Astrocyte (in vitro differentiated cells and primary cell): ENCODE data around the gene HBP1. TPM values are rescaled to one million over a fixed set of nuclear protein-coding genes. Genes with fewer than 3 reads are reported as not detected.

Experiments
- DNase-seq: peaks from one replicate; pipeline ENCODE4 v3.0.0-alpha.2; 2010; ENCODE audit warnings: low read depth
- FAIRE-seq: peaks from 2 replicates; lab custom pipeline; 2011; peaks lifted over from hg19 to GRCh38; lab: Jason Lieb, UNC
- H2AFZ ChIP-seq: 2 replicates; pipeline ENCODE4 v1.6.0; 2012; ENCODE audit warnings: low read depth, low read length, inconsistent platforms
- H3K27ac ChIP-seq: 2 replicates; pipeline ENCODE4 v1.5.1; 2011; ENCODE audit warnings: low read depth, low read length, inconsistent platforms
- H3K27me3 ChIP-seq: 2 replicates; pipeline ENCODE4 v1.6.0; 2011; ENCODE audit warnings: low read length, inconsistent platforms; ENCODE audit not compliant: insufficient read depth
- H3K36me3 ChIP-seq: 2 replicates; pipeline ENCODE4 v1.5.1; 2011; ENCODE audit warnings: low read length, inconsistent platforms; ENCODE audit not compliant: insufficient read depth
- H3K4me1 ChIP-seq: 2 replicates; pipeline ENCODE4 v1.5.1; 2011; ENCODE audit warnings: low read length, inconsistent platforms; ENCODE audit not compliant: insufficient read depth
- H3K4me2 ChIP-seq: 2 replicates; pipeline ENCODE4 v1.6.0; 2012; ENCODE audit warnings: low read length, inconsistent platforms
- H3K4me3 ChIP-seq: 2 replicates; pipeline ENCODE4 v1.5.1; 2011; ENCODE audit warnings: low read depth, mild to moderate bottlenecking, low read length, inconsistent platforms; ENCODE audit not compliant: insufficient read depth
- H3K79me2 ChIP-seq: 2 replicates; pipeline ENCODE4 v1.6.0; 2012; ENCODE audit warnings: mild to moderate bottlenecking, low read length, inconsistent platforms; ENCODE audit not compliant: insufficient read depth
- H3K9ac ChIP-seq: 2 replicates; pipeline ENCODE4 v1.6.0; 2012; ENCODE audit warnings: mild to moderate bottlenecking, low read length, inconsistent platforms
- H3K9me3 ChIP-seq: 2 replicates; pipeline ENCODE4 v1.5.1; 2012; ENCODE audit warnings: low read depth, mild to moderate bottlenecking, low read length, inconsistent platforms; ENCODE audit not compliant: insufficient read depth
- H4K20me1 ChIP-seq: 2 replicates; pipeline ENCODE4 v1.6.0; 2012; ENCODE audit warnings: low read length, inconsistent platforms; ENCODE audit not compliant: insufficient read depth
- H3K27ac Mint-ChIP-seq: one replicate; pipeline ENCODE4 v1.8.0; 2021; ENCODE audit warnings: mild to moderate bottlenecking, mixed read lengths; ENCODE audit not compliant: unreplicated experiment
- H3K27me3 Mint-ChIP-seq: one replicate; pipeline ENCODE4 v1.8.0; 2021; ENCODE audit warnings: low read depth, mixed read lengths; ENCODE audit not compliant: unreplicated experiment
- H3K36me3 Mint-ChIP-seq: one replicate; pipeline ENCODE4 v1.8.0; 2021; ENCODE audit warnings: low read depth, mixed read lengths; ENCODE audit not compliant: unreplicated experiment
- H3K4me1 Mint-ChIP-seq: one replicate; pipeline ENCODE4 v1.8.0; 2021; ENCODE audit warnings: low read depth, mixed read lengths; ENCODE audit not compliant: unreplicated experiment
- H3K4me3 Mint-ChIP-seq: one replicate; pipeline ENCODE4 v1.8.0; 2021; ENCODE audit warnings: mild to moderate bottlenecking, moderate library complexity, mixed read lengths; ENCODE audit not compliant: unreplicated experiment
- H3K9me3 Mint-ChIP-seq: one replicate; pipeline ENCODE4 v1.8.0; 2021; ENCODE audit warnings: mild to moderate bottlenecking, mixed read lengths; ENCODE audit not compliant: unreplicated experiment
- CTCF ChIP-seq: IDR thresholded peaks from 2 replicates; pipeline ENCODE4 v1.5.1; 2011; ENCODE audit warnings: low read depth, mild to moderate bottlenecking, inconsistent platforms, low read length, moderate library complexity; ENCODE audit not compliant: insufficient read depth
- EZH2 ChIP-seq: IDR thresholded peaks from 2 replicates; pipeline ENCODE4 v1.6.1; 2012; ENCODE audit warnings: mild to moderate bottlenecking, low read length, inconsistent platforms; ENCODE audit not compliant: insufficient read depth
- total RNA-seq: library from RNA; stranded (reverse); gene quantifications from 2 replicates; pipeline ENCODE4 v1.2.1, GENCODE V29; 2021

The HBP1 gene
- total RNA-seq, 1 donor from 2014 or later = 46.2 TPM

DNA sequence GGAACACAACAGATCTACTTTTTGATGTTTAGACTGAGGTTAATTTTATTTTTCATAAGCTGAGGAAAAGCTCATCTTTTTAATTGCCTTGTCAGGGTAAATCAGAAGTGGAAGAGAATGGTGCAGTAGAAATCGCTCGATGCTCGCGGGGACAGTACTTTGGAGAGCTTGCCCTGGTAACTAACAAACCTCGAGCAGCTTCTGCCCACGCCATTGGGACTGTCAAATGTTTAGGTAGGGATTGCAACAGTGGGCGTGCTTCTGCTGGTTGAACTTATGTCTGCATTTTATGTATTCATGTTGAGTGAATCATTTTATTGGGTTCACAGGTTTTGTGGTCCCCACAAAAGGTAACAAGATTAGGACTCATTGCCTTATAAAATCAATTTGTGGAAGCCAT is 11.7 kb upstream of the HBP1 start:
- TF ChIP-seq EZH2 (no peak), CTCF (no peak)
- peaks cover under 1% of the 10 kb centered on the region for H3K4me1 ChIP-seq
- H3K79me2 ChIP-seq = no peaks in the 10 kb centered on the region
- Mint-ChIP-seq H3K4me1 (peaks cover 3% of the 10 kb centered on the region), H3K27me3 (no peaks in the 10 kb centered on the region), H3K36me3 (no peaks in the 10 kb centered on the region), H3K27ac (no peak overlapping the region), H3K4me3 (no peak overlapping the region), H3K9me3 (no peaks in the 10 kb centered on the region)
- H2AFZ ChIP-seq = no peak overlapping the region
- no peaks in the 10 kb centered on the region for H3K9me3 ChIP-seq
- no peaks in the 10 kb centered on the region for H3K27me3 ChIP-seq
- no peak for DNase-seq
- H4K20me1 ChIP-seq = no peaks in the 10 kb centered on the region
- H3K27ac ChIP-seq = no peak overlapping the region
- H3K4me2 ChIP-seq = no peak overlapping the region
- FAIRE-seq = no peak
- H3K36me3 ChIP-seq = no peaks in the 10 kb centered on the region
- H3K4me3 ChIP-seq = no peak overlapping the region
- no peak overlapping the region for H3K9ac ChIP-seq

GRCh38 chr7:107158028-107158427 is 10.8 kb upstream of the HBP1 start:
- Histone ChIP-seq H3K9me3 (no peaks in the 10 kb centered on the region), H3K79me2 (no peaks in the 10 kb centered on the region), H2AFZ (no peak overlapping the region), H3K9ac (no peak overlapping the region), H3K27me3 (no peaks in the 10 kb centered on the region), H3K4me2 (no peak overlapping the region), H3K27ac (no peak overlapping the region), H3K36me3 (no peaks in the 10 kb centered on the region), H4K20me1 (no peaks in the 10 kb centered on the region), H3K4me1 (no peaks in the 10 kb centered on the region), H3K4me3 (no peak overlapping the region)
- Mint-ChIP-seq H3K27ac (no peak overlapping the region), H3K27me3 (no peaks in the 10 kb centered on the region), H3K4me3 (no peak overlapping the region), H3K36me3 (no peaks in the 10 kb centered on the region), H3K9me3 (no peaks in the 10 kb centered on the region), H3K4me1 (no peaks in the 10 kb centered on the region)
- FAIRE-seq = no peak
- DNase-seq = no peak
- TF ChIP-seq CTCF (no peak), EZH2 (no peak)

GRCh38 chr7:107160389-107160788 is 8.4 kb upstream of the HBP1 start:
- Histone ChIP-seq H3K4me1 (peaks cover 2% of the 10 kb centered on the region), H3K4me2 (no peak overlapping the region), H2AFZ (no peak overlapping the region), H3K79me2 (no peaks in the 10 kb centered on the region), H3K36me3 (no peaks in the 10 kb centered on the region), H4K20me1 (no peaks in the 10 kb centered on the region), H3K4me3 (no peak overlapping the region), H3K9ac (no peak overlapping the region), H3K27me3 (no peaks in the 10 kb centered on the region), H3K27ac (no peak overlapping the region), H3K9me3 (no peaks in the 10 kb centered on the region)
- no peaks in the 10 kb centered on the region for H3K36me3 Mint-ChIP-seq
- no peaks in the 10 kb centered on the region for H3K27me3 Mint-ChIP-seq
- H3K27ac Mint-ChIP-seq = no peak overlapping the region
- H3K4me3 Mint-ChIP-seq = no peak overlapping the region
- TF ChIP-seq CTCF (no peak), EZH2 (no peak)
- no peaks in the 10 kb centered on the region for H3K4me1 Mint-ChIP-seq
- DNase-seq = no peak
- FAIRE-seq = no peak
- no peaks in the 10 kb centered on the region for H3K9me3 Mint-ChIP-seq
